C4-2B (cell line): ENCODE data around the gene LIPI.

ENCODE experiments used
- ZFX ChIP-seq: fragments of 450-650 bp; IDR thresholded peaks from 2 replicates; pipeline ENCODE4 v1.6.1; 2017
- TF ChIP-seq, protein P1 (sequence below): fragments of 450-650 bp; conservative IDR thresholded peaks from 2 replicates; pipeline ENCODE4 v1.5.1; 2017; ENCODE audit warnings: mild to moderate bottlenecking

DNA sequence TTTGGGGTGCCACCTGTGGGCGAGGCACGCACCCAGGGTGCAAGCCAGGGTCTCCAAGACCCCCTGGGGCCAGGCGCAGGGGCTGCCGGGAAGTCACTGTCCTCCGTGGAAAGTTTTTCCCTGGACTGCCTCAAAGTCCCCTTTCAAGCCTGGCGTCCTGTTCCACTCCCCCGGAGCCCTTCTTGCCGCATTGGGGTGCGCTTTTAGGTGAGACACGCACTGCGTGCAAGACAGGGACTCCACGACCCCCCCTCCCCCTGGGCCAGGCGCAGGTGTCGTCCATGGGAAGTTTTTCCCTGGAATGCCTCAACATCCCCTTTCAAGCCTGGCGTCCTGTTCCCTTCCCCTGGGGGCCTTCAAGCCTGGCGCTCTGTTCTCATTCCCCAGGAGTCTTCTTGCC is 137.1 kb downstream of the LIPI start:
- TF ChIP-seq, protein P1, sequence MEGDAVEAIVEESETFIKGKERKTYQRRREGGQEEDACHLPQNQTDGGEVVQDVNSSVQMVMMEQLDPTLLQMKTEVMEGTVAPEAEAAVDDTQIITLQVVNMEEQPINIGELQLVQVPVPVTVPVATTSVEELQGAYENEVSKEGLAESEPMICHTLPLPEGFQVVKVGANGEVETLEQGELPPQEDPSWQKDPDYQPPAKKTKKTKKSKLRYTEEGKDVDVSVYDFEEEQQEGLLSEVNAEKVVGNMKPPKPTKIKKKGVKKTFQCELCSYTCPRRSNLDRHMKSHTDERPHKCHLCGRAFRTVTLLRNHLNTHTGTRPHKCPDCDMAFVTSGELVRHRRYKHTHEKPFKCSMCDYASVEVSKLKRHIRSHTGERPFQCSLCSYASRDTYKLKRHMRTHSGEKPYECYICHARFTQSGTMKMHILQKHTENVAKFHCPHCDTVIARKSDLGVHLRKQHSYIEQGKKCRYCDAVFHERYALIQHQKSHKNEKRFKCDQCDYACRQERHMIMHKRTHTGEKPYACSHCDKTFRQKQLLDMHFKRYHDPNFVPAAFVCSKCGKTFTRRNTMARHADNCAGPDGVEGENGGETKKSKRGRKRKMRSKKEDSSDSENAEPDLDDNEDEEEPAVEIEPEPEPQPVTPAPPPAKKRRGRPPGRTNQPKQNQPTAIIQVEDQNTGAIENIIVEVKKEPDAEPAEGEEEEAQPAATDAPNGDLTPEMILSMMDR = no peak
- no peak for TF ChIP-seq ZFX
